A673 (cell line): ENCODE measurements around the gene C17orf78.

Source experiments
- CTCF ChIP-seq: fragments of 300-800, 200-600 bp; sonication (generic); conservative IDR thresholded peaks from 2 replicates; pipeline ENCODE4 v1.5.1; 2017; ENCODE audit warnings: low read depth, mild to moderate bottlenecking, antibody characterized with exemption, low read length, moderate library complexity, mixed read lengths
- EZH2 ChIP-seq: fragments of 200-600 bp; sonication (generic); IDR thresholded peaks from 2 replicates; pipeline ENCODE4 v1.6.1; 2017; ENCODE audit warnings: borderline replicate concordance, low read depth, mild to moderate bottlenecking, mixed read lengths, antibody characterized with exemption, low read length; ENCODE audit not compliant: poor library complexity, severe bottlenecking

- TF ChIP-seq CTCF: no peak
- TF ChIP-seq EZH2: no peak
Measured at GRCh38 chr17:37393352-37393751, 17.6 kb downstream of the C17orf78 start.
